IPS-15b (cell line): ENCODE results near the gene CEBPA.

Source experiments
- H3K27me3 ChIP-seq: one replicate; pipeline ENCODE4 v1.6.1; 2013; ENCODE audit warnings: low read length; ENCODE audit not compliant: control insufficient read depth, insufficient read depth
- H3K36me3 ChIP-seq: one replicate; pipeline ENCODE4 v1.6.1; 2013; ENCODE audit warnings: low read length; ENCODE audit not compliant: control insufficient read depth, insufficient read depth
- H3K4me1 ChIP-seq: one replicate; pipeline ENCODE4 v1.6.1; 2013; ENCODE audit warnings: mild to moderate bottlenecking, low read length; ENCODE audit not compliant: control insufficient read depth, insufficient read depth
- H3K4me3 ChIP-seq: one replicate; pipeline ENCODE4 v1.5.1; 2013; ENCODE audit warnings: low read depth, low read length
- H3K9ac ChIP-seq: one replicate; pipeline ENCODE4 v1.6.1; 2013; ENCODE audit warnings: low read depth, mild to moderate bottlenecking, low read length
- H3K9me3 ChIP-seq: one replicate; pipeline ENCODE4 v1.6.1; 2013; ENCODE audit warnings: mild to moderate bottlenecking, low read length; ENCODE audit not compliant: control insufficient read depth, insufficient read depth

The CEBPA gene

DNA sequence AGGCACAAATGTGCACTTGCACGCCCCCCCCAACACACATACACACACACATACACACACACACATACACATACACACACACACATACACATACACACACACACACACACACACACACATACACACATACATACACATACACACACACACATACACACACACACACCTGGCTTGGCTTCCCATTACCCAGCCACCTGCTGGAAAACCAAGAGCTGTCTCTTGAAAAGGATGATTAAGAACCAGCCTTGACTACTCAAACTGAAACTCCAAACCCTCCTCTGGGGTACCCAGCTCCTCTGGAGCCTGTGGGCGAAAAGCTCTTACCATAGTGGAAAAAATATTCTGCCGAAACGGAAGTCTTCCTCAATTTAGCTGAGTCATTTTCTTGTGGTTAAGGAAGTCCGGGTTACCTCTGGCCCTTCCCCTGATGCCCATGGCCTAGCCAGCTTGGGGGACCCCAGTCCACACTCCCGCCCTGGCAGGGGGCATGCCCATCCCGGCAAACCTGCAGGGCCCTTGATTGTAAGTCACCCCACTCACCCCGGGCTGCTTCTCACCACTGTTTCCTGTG is 21.9 kb downstream of the CEBPA start:
- Histone ChIP-seq H3K27me3 (no peaks in the 10 kb centered on the region), H3K4me1 (no peaks in the 10 kb centered on the region), H3K36me3 (no peaks in the 10 kb centered on the region), H3K4me3 (no peak overlapping the region), H3K9me3 (no peaks in the 10 kb centered on the region), H3K9ac (no peak overlapping the region)

DNA sequence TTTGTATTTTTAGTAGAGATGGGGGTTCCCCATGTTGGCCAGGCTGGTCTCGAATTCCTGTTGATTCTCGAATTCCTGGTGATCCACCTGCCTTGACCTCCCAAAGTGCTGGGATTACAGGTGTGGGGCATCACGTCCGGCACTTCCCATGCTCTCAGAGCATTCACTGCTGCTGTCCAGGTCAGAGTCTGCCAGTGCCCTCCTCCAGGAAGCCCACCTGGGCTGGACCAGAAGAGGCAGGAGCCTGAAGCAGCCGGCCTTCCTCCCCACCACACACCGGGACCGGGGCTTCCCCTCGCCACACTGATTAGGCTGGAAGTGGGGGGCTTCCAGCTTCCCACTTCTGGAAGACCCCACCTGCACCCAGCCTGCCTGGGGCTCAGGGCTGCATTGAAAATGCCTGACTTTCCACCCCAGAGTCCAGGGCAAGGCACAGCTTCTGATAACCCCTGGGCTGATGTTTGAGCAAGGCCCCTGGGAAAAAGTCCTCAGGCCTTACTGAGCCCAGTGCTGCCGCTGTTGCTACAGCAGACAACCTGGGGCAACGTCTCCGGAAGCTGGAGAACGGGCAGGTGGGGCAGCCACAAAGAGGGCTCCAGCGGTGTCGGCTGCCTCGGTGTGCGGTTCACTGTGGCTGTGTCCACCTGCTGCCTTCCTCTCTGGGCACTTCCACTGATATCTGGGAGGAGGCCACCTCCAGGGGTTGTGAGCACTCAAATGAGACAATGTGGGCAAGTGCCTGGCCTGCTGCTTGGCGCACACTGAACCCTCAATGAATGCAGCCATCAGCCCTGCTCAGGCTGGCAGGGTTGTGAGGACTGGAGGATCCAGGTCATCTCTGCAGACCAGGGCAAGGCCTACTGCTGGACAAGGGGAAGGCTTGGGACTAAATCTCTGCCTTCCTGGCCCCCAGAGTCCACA is 22.6 kb downstream of the CEBPA start:
- no peaks in the 10 kb centered on the region for H3K36me3 ChIP-seq
- H3K4me1 ChIP-seq = peaks cover 2% of the 10 kb centered on the region
- no peaks in the 10 kb centered on the region for H3K9me3 ChIP-seq
- H3K27me3 ChIP-seq = no peaks in the 10 kb centered on the region
- no peak overlapping the region for H3K9ac ChIP-seq
- no peak overlapping the region for H3K4me3 ChIP-seq

DNA sequence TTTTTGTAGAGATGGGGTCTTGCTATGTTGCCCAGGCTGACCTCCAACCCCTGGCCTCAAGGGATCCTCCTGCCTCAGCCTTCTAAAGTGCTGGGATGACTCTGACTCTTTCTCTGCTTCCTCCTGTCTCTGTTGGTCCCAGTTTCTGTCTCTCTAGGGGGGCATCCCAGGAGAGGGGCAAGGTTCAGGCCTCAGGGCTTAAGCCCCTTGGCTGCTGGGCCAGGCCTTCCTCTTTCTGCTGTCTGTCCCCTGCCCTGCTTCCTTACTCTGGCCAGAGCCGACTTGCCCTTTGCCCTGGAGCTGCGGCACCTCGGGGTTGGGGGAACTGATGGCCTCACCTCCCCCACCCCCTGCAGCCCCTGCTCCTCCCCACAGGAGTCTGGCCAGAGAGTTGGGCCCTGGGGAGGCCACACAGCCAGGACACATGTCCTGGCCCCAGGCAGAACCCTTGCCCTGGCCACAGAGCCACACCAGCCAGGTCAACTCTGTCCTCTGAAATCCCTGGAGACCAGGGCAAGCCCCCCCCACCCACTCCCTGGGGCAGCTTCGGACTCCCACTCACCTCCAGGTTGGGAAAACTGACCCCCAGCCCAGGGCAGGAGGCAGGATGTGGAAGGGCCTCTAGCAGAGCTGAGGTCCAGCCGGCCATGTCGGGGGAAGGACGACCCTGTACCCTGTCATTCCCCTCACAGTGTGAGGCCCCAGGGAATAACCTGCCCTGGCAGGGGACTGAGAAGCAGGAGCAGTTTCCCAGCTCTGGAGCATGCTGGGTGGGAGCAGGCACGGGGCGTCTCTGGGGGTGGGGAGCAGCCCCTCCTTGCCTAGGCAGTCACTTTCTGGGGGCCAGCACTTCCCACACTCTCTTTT is 23.7 kb downstream of the CEBPA start:
- Histone ChIP-seq H3K9me3 (no peaks in the 10 kb centered on the region), H3K27me3 (no peaks in the 10 kb centered on the region), H3K9ac (no peak overlapping the region), H3K4me3 (no peak overlapping the region), H3K4me1 (peaks cover 2% of the 10 kb centered on the region), H3K36me3 (no peaks in the 10 kb centered on the region)

DNA sequence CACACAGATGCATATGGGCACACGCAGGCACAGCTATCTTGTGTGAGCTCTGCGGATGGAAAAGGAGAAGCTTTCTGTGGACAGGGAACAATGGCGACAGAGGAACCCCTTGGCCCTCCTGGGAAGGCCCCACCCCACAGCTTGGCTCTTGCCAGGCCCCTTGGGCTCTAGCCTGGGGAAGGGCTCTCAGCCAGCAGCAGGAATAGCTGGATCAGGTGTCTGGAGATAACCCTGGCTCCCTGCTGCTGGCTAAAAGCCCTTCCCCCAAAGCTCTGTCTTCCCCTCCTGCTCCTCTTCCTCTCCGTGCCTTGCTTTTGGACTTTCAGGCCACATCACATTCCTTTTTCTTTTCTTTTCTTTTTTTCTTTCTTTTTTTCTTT is 24.3 kb downstream of the CEBPA start:
- H3K9me3 ChIP-seq = no peaks in the 10 kb centered on the region
- H3K4me1 ChIP-seq = peaks cover 2% of the 10 kb centered on the region
- H3K36me3 ChIP-seq = no peaks in the 10 kb centered on the region
- H3K27me3 ChIP-seq = no peaks in the 10 kb centered on the region
- H3K9ac ChIP-seq = no peak overlapping the region
- H3K4me3 ChIP-seq = no peak overlapping the region

DNA sequence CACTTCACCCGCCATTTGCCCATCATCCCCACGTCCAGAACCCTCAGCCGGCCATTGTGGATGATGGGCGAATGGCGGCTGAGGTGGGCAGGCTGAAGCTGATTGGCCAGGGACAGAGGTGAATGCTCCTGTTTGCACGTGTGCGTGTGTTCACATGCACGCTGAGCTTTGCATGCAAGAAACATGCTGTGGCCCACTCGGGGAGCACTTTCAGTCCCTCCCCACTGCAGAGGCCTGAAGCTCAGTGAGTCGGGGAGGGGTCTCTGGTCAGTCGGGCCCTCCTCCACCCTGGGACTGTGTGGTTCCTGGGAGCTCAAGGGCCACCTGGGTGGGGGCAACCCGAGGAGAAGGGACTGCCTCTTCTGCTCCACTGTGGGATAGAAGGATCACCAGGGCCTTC is 24.9 kb downstream of the CEBPA start:
- H3K36me3 ChIP-seq = no peaks in the 10 kb centered on the region
- no peaks in the 10 kb centered on the region for H3K9me3 ChIP-seq
- H3K4me3 ChIP-seq = no peak overlapping the region
- H3K4me1 ChIP-seq = peaks cover 2% of the 10 kb centered on the region
- H3K27me3 ChIP-seq = no peaks in the 10 kb centered on the region
- H3K9ac ChIP-seq = no peak overlapping the region

DNA sequence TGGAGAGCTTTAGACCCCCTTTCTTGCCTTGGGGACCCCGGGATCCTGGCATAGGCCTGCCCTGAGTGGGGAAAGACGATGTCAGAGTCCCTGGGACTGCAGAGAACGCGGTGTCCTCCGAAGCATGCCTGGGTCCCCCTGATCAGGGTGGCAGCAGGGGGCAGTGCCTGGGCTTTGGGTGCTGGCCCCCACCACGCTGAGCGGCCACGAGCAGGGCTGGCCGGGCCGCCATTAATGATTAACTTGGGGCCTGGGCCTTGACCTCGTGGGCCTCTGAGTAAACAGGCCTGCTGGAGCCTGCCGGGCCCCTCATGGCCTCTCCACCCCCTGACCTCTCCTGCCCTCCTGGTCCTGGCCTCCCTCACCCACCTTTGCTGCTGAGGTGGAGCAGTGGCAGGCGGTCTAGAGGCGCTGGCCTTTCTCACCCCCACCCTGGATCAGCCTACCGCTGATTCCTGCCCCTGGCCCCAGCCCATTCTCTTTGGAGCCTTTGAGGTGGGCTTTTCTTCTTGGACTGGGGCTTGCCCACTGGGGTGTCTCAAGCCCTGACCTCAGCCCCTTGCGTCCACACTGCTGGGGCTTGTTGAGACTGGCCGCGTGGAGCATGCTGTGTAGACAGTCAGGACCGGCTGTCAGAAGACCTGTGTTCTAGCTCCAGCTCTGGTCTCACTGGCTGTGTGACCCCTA is 26.3 kb downstream of the CEBPA start:
- no peaks in the 10 kb centered on the region for H3K27me3 ChIP-seq
- H3K9ac ChIP-seq = no peak overlapping the region
- H3K36me3 ChIP-seq = no peaks in the 10 kb centered on the region
- peaks cover 2% of the 10 kb centered on the region for H3K4me1 ChIP-seq
- H3K9me3 ChIP-seq = no peaks in the 10 kb centered on the region
- H3K4me3 ChIP-seq = no peak overlapping the region

DNA sequence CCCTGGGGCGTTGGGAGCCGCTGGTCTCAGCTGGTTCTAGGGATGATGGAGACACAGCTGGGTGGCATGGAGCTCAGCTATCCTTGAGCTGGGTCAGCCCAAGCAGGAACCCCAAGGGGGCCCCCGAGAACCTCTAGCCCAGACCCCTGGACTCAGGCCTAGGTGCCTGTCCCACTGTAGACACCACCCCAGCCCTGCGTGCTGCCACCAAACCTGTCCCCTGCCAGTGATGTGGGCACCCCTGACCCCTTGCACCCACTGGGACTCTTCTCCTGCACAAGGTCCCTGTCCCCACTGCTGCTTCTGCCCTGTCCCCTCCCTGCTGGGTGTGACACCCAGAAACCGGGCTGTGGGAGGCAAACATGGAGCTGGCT is 26.8 kb downstream of the CEBPA start:
- Histone ChIP-seq H3K36me3 (no peaks in the 10 kb centered on the region), H3K27me3 (no peaks in the 10 kb centered on the region), H3K4me1 (peaks cover 2% of the 10 kb centered on the region)

DNA sequence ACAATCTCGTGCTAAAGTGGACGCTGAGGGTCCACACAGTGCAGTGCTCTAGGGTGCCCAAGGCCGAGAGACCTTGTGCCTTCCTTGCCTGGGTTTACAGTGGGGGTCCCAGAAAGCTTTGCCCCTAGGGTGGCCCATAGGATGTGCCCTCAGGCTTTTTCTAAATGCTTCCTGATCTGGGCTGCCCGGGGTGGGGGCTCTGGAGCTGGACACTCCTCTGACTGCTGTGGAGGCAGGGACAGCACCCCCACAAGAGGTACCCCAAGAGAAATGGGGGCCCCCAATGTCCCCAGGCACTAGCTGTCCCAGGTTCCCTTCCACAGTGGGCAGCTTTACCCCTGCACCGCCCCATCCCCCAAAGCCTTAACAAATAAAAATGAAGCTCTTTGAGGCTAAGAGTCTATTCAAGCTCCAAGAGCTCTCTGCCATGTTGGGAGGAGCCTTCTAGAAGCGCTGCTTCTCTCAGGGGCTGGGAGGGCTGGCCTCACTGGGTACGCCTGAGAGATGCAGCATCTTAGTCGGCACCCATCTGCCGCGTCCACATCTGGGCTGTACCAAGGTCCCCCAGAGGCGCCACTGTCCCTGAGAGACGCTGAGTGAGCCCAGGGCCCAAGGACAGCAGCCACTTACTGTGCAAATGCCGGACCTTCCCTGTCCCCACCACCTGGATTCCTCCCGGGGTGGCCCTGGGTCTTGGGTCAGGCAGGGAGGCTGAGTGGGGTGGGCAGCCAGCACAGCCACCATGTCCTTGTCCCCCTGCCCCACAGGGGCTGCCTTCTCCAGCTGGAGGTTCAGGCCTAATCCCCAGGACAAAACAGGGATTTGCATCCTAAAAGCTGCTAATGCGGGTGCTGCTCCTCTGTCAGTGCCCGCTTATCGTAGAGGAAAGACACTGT is 27.4 kb downstream of the CEBPA start:
- Histone ChIP-seq H3K9ac (no peak overlapping the region), H3K4me1 (peaks cover 2% of the 10 kb centered on the region), H3K36me3 (no peaks in the 10 kb centered on the region), H3K9me3 (no peaks in the 10 kb centered on the region), H3K27me3 (no peaks in the 10 kb centered on the region), H3K4me3 (no peak overlapping the region)

More for the DNA sequence above, 26.8 kb downstream of the CEBPA start:
- no peaks in the 10 kb centered on the region for H3K9me3 ChIP-seq
- no peak overlapping the region for H3K9ac ChIP-seq
- H3K4me3 ChIP-seq = no peak overlapping the region

DNA sequence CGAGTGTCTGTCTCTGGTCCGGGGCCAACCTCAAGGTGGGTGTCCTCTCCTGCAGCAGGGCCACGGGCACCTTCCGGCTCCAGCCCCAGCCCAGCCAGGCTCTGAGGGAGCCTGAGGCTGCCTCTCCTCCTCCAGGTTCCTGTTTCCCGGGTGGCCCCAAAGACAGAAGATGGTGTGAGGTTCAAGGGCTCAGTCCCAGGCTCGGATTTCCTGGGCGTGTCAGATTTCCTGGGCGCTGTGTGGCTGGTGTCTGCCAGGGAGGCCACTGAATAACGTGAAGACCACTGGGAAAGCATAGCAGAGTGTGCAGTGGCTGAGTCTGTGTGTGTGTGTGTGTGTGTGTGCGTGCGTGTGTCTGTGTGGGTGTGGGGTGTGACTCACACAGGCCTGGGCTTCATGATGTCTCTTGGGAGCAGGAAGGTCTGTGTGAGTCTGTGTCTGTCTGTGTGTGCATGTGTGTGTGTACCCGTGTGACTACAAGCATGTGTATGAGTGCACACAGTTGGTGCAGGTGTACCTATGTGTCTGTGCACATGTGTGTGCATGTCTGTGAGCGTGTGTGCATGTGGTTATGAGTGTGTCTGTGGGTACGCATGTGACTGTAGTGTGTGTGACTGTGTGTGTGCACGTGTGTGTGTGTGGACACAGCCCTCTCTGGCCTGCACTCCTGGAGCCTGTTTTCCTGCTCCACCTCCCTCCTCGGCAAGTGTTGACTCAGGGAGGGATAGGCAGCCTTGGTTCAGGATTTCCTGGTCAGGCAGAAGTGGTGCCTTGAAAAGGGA is 28.3 kb downstream of the CEBPA start:
- Histone ChIP-seq H3K4me3 (no peak overlapping the region), H3K36me3 (no peaks in the 10 kb centered on the region), H3K9me3 (no peaks in the 10 kb centered on the region), H3K9ac (no peak overlapping the region), H3K27me3 (no peaks in the 10 kb centered on the region), H3K4me1 (peaks cover 2% of the 10 kb centered on the region)

DNA sequence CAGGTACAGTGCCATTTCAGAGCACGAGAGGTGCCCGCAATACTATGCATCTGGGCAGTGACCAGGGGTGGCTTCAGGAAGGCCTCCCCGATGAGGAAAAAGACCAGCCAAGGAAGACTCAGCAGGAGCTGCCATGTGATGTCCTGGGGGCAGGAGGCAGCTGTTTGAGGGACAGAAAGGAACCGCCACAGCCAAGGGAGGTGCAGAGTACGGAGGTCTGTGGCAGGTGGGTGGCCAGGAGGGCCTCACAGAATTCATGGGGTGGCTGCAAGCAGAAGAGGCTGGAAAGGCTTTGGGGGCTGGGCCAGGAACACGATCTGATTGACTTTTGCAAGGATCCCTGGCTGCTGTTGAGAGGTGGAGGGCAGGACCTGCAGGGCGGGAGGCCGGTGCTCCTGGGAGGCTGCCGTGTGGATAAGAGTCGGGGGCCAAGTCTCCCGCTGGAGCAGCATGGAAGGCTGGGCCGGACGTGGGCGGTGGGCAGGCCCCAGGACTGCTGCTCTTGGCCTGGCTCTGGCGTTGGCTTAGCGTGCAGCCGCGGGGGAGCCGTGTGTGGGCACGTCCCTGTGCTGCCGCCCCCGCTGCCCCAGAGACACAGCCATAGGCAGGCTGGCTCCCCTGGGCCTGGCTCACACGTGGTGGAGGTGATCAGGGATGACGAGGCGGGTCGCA is 29.1 kb downstream of the CEBPA start:
- H3K9me3 ChIP-seq = no peaks in the 10 kb centered on the region
- no peaks in the 10 kb centered on the region for H3K36me3 ChIP-seq
- H3K27me3 ChIP-seq = no peaks in the 10 kb centered on the region
- no peak overlapping the region for H3K9ac ChIP-seq
- H3K4me1 ChIP-seq = peaks cover 2% of the 10 kb centered on the region
- no peak overlapping the region for H3K4me3 ChIP-seq
